HG03565 (cell line): ENCODE measurements around the gene MEGF11.

Experiments used
- ATAC-seq: cut with Tn5 transposase; IDR thresholded peaks from one replicate; pipeline ENCODE4 v1.9.1; 2021; ENCODE audit warnings: mild to moderate bottlenecking, moderate library complexity; ENCODE audit not compliant: unreplicated experiment

MEGF11 gene

DNA sequence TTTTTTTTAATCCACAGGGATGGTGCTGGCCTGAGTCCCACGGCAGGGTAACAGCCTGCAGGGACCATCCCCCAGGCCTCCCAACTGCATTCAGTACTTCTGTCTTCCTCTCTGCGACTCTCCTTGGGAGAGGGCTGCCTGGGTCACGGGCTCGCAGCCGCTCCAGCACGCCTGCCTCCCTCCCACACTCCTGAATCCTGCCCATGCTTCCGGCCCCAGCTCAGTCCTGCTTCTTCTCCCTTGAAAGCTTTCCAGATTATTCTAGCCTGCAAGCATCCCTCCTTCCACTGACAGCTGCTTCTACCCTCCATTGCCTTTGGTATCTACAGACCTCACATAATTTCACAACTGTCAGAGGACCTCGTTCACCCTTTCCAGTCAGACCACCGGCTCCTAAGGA, 32.4 kb downstream of the MEGF11 start:
- ATAC-seq = no peak

DNA sequence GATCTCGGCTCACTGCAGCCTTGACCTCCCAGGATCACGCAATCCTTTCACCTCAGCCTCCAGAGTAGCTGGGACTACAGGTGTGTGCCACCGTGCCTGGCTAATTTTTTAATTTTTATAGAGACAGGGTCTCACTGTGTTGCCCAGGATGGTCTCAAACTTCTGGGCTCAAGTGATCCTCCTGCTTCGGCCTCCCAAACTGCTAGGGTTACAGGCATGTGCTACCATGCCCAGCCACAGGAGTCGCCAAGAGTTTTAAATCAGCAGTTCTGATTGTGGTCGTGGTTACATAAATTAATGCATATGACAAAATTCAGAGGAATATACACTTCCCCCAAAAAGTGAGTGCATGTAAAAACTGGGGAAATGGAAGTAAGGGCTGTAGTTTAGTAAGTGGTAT, 32.9 kb downstream of the MEGF11 start:
- ATAC-seq = no peak

DNA sequence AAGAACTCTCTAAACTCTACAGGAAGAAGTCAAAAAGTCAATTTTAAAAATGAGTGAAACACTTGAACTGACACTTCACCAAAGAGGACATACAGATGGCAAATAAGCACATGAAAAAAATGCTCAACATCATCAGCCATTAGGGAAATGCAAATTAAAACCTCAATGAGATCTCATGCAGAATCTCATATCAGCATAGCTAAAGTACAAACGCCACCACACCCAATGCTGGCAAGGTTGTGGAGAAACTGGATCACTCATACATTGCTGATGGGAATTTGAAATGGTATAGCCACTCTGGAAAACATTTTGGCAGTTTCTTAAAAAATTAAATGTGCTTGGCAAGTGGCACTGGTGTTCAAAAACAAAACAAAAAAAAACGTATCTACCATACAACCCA, 34.2 kb downstream of the MEGF11 start:
- ATAC-seq = no peak

DNA sequence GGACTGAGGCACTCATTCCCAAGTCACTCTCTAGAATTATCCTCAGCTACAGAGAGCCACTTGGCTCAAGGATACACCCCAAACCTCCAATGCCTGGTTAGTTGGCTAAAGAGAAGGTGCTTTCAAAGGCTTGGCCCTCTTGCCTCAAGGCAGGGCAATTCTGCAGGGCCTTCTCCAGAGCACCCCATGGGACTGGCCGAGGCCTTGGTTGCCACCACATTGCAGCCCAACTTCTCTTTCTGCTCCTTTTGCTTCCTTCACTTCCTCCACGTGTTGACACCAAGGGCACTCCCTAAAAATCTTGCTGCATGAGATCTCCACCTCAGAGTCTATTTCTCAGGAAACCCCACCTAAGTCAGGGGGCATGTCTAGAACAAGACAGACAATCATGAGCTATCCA, 36.7 kb downstream of the MEGF11 start:
- no peak for ATAC-seq

DNA sequence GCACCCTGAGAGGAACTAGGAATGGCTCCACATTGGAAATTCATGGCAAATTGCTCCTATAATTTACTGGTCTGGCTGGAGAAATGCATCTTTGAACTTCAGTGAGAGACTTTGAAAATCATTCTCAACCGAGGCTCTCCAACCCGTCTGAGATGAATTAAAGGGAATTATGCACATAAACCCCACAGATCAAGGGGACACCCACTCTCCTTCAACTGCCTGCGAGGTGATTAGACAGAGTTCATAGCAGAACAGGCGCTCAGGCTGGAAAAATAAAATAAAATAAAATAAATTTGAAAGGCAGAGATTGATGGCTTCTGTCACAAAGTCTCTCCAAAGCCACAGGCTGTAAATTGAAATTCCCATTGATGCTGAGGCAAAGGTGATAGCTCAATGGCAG, 37.7 kb downstream of the MEGF11 start:
- ATAC-seq = no peak

DNA sequence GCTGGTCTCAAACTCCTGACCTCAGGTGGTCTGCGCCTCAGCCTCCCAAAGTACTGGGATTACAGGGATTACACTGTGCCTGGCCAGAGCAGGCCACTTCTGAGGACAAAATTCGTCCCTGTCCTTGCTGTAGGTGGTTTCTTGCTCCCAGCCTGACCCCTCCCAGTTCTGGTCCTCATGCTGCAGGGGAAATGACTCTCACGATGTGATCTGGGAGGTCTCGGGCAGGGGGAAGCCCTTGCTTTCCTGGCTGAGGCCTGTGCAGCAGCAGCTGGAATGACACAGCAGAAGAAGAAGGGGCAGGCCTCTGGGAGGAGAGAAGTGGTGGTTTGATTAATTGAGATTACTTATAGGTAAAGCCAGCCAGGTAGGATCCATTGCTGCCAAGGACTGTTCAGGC, 39.3 kb downstream of the MEGF11 start:
- no peak for ATAC-seq

DNA sequence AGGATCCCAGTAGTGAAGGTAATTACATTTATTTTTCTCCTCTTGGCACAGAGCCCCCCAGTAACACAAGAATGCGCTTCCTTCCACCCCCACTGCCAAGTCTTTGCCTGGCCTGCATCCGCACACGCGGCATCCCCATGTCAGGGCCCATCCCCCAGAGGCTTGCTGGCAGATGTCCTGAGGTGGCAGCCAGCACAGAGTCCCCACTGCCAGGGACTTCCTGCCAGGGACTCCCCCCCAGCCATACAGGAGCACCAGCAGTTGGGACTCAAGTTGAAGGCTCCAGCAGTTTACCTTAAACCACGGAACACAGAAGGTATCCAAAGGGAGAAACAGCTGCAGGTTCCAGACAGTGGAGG, 41.0 kb downstream of the MEGF11 start:
- no peak for ATAC-seq

DNA sequence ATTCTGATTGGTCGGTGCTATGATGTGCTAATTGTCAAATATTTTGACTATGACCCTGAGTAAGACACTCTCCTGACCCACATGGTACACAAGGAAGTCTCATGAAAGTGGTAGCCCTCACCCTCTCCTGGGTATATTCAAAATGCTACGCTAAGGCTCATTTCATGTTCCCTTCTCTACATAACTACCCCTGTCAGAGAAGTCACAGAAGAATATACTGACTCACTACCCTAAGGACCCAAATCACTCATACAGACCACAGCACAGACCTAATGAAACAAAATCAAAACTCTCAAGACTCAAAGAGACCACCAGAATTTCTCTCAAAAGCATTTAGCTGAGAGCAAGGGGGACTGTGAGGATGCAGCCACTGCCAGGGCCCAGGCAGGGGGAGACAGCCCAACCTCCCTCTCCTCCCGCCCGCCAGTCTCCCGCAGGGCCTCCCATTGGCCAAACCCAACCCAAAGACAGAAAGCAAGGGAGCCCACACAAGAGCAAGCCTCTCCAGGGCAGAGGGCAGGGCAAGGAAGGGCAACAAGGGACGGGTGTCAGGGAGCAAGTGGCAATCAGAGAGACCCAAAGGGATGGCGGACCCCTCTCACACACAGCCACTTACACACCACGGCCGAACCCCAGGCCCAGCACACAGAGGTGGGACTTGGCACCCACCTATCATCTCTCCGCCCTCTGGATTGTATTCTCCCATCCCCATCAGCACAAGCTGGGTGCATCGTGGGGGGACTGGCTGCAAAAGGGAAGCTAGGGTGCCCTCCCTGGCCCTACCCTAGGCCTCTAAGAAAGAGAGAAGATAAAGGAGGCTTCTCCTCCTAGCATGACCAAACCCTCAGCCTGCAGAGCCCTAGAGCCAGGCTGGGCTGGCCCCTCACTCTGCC, 41.6 kb downstream of the MEGF11 start:
- ATAC-seq = no peak

DNA sequence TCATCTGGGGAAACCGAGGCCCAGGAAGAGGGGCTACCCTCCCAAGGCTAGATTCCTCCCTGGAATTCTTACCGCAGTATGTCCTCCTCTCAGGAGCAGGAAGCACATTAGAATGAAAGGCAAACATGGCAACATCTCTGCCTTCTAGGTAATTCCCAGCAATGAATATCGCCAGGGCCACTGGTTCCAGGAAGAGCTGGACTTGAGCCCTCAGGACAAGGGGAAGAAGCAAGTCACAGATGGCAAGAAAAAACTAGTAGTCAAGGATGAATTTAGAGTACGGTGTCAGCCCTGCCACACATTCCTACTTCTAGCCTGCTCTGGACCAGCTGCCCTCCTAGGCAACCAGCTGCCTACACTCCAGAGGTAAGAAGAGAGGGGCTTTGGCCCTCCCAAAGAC, 42.9 kb downstream of the MEGF11 start:
- no peak for ATAC-seq

DNA sequence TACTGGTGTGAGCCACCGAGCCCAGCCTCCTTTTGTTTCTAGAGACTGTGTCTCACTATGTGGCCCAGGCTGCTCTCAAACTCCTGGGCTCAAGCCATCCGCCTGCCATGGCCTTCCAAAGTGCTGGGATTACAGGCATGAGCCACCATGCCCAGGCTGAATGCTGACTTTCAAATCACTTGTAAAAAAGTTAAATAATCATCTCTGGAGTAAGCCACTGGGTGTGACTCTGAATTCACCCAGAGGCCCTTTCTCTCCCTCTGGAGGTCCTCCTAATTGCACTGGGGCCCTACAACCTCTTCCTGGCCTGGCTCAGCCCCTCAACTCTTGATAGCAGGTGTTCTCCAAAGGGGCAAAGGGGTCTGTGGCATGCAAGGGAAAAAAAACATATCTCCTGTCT, 54.8 kb downstream of the MEGF11 start:
- ATAC-seq = no peak

DNA sequence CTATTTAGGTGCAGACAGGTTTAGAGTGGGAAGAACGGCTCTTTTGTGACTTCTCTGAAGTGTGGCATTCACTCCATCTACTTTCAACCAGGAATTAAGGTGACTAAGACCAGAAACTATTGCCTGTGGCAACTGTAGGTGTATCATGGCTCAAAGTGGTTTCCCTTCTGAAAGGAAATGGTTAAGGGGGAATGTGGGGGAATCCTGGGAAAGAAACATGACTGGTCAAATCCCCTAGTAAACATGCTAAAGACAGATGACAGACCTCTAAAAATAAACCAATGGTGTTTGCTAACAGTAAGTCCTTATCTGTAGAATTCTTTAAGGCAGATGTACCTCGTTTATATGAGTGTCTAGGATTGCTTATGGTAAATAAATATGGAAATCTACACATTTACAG, 56.9 kb downstream of the MEGF11 start:
- no peak for ATAC-seq

DNA sequence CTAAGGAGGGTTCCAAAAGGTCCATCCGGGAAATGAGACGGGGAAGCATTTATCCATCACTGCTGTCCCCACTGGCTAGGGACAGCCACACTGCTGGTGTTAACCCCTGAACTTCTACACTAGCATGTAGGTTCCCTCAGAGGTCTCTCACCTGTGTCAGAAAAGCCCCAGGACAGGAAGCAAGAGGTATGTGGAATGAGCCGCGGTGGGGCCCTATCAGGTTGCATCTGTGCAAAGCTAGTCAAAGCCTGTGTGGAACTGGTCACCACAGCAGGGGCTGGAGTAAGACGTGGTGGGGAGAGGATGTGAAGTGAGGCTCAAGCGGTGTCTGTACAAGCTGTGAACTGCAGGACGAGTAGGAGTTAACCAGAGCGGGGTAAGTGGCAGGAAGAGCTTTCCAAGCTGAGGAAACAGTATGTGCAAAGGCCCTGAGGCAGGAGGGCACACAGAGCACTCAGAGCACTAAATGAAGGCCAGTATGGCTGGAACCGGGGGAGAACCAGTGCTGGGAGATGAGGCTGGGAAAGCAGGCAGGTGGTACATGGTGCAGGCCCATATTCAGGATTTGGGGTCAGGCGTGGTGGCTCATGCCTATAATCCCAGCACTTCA, 57.8 kb downstream of the MEGF11 start:
- no peak for ATAC-seq

DNA sequence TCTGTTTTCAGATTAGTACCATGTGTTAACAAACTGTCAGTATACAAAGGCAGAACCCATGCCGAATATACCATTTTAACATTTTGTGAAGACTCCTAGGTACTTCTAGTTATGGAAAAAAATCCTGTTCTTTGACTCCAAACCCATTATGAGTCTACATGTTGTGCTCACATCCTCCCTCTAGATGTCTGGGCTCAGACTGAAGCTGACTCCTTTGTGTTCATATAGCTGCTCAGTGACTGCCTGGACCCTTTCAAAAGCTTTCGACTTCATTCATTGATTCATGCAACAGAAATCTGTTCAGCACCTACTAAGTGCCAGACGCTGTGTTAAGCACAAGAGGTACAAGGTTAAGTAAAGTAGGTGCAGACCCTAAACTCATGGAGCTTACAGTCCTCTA, 60.5 kb downstream of the MEGF11 start:
- ATAC-seq = no peak

DNA sequence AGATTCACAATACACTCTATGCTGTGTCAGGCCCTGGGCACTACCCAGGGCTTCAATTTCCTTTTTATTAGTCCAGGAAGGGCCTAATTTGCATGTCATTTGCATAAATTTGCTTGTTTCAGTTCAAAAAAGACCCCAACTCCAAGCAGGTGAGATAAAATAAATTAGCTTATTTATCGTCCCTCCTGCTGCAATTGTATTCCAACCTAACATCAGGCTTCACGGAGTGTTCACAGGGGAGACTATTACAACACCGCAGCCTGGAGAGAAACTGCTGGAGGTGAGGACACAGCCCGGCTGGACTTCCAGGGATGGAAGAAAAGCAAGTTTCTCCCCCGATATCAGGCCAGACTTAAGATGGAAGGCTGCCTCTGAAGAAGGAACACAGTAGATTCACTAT, 62.8 kb downstream of the MEGF11 start:
- no peak for ATAC-seq

DNA sequence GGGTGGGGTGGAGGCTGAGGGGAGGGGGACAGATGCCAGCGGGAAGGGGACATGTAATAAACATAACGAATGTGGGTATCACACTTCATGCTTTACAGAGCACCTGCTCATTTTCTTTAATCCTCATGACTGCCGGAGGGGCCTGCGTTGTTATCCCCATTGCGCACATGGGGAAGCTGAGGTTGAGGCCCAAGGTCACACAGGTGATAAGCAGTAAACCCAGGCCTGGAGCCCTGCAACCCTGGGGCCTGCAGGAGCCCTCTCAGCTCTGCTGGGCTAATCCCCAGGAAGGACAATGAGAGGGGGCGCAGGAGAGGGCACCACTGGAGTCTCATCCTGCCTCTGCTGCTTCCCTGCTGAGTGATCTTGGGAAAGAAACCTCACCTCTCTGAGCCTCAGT, 64.3 kb downstream of the MEGF11 start:
- no peak for ATAC-seq

DNA sequence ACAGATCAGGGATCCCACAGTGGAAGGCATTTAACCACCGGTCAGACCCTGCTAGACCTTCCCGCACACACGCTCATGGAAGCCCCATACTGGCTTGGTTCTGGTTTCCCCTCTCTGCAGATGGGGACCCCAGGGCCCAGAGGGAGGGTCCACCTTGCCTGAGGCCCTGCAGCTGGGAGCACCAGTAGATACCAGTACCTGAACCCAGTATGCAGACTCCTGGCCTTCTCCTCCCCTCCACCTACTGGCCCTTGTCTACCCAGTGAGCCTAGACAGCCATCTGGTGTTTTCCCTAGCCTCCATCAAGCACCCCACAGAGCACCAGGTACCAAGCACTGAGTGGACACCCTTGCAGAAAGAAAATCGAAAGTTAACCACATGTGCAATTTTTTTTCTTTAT, 65.1 kb downstream of the MEGF11 start:
- no peak for ATAC-seq

DNA sequence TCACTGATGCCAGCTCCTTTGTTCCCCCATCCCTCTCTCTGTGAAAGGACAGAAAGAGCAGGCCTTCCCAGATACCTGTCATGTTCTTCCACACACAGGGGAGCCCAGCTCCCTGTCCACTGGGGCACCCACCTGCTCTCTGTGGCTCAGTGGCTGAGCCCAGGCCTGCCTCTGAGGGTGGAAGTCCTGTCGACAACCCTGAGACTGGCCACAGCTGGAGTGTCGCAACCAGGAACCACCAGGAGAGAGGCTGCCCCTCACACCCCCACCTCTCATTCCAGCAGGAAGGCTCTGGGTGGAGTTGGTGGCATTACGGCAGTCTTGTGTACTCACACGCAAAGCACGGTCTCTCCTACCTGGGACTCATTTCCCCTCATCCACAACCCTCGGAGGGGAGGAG, 66.3 kb downstream of the MEGF11 start:
- no peak for ATAC-seq

DNA sequence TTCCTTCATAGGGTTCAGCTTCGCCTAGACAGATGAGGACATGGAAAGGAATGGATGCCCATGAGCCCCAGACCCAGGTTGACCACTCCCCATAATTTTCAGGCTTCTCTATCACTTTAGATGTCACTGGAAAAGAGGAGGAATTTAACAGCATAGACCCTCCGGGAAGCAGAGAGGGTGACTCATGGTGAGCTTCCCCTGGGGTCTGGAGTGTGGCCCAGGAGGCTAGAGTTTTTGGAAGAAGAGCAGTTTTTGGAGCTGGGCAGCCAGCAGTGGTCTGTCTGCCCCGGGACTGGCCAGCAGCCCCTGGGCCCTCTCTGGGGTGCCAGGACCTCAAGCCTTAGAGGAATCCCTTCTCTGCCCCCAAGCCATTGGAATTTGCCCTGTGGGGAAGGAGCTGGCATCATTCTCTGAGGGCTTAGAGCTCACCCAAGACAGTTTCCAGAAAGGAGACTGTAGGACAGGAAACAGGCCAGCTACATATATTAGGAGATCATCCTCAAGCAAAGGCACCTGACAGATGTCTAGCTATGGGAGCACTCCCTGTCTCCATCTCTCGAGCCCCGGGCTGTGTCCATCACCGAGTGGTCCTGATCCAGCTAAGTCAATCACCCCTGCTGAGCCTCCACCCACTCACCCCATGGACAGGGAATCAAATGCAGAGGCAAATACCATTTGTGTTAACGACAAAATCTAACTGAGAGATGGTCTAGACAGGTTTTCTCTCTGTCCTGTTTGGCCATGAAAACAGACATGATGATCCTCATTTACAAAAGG, 67.3 kb downstream of the MEGF11 start:
- ATAC-seq = no peak

DNA sequence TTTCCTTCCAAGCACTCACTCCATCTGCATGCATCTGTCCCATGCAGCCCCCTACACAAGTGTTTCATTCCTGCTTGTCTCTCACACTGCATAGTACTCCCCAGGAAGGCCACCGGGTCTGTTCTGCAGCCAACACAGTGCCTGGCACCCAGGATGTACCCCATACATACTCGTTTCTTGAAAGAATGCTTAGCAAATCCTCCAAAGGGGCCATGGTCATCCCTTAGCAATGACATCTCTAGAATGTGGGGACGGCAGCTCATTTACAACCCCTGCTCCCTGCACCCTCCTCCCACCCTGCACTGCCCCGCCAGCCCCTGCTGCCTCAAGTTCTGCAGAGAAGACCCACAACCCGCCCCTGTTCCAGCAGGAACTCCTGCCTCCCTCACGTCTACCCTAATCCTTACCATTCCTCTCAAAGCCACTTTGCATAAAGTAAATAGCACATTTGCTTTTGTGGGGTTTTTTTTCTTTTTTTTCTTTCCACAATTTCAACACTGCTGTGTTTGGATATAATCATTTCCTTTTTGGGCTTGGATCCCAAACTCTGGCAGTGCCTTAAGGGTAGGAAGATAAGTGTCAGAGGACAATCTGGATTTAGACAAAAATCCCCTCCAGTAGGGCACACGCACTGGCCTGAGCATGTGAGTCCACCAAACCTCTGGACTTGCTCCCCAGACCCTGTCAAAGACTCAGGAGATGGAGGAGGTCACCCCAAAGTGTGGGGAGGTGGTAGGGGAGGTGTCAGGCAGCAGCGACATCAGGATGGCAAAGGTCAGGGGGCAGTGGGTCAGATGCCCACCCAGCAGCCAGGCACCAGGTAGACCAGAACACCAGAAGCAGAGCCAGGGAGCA, 68.4 kb downstream of the MEGF11 start:
- ATAC-seq = no peak

DNA sequence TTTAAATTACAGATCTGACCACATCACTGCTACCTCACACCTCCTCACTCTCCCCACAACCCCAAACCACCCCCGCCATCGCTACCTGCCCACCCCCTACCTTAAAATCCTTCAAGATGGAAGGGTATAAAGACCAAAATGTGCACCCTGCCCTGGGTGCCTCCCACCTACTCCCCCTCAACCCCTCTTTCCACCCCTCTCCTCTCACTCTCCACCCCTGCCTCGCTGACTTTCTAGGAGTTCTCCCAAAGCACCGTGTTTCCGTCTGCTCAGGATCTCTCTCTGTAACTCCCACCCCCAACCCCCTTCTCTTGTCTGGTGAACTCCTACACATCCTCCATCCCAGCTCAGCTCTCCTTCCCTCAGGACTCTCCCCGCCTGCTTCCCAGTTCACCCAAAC, 69.1 kb downstream of the MEGF11 start:
- ATAC-seq = no peak

DNA sequence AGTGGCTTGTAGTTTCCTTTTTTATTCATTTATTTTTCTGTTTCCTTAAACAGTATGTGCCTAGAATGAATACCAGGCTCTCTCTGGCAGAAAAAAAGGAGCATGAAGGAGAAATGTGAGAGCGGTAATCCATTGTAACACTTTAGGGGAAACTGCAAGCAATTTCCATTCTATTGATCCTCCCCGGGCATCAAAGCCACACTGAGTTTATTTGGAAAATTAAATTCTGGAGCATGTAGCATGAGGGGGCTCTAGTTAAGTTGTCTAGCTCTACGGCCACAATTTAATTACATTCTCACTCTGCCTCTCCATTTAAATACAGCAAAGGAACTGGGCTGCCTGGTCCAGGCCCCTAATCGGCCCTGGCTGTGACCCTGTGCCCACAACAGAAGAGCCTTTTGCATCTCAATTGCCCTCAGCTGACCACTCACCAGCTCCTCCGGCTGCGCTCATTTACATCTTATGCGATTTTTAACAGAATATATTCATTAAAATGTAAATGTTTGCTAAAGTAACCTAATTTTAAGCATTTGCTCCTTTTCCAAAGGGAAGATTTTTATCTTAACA, 72.9 kb downstream of the MEGF11 start:
- ATAC-seq = no peak
